ENCODE measurements around the gene SMIM5.

- TF ChIP-seq POLR2A (IDR thresholded peaks at IDR 0.05) (no peak), CTCF (IDR thresholded peaks at IDR 0.05) (no peak), EP300 (IDR thresholded peaks at IDR 0.05) (no peak)
Observed at GRCh38 chr17:75638893-75639292, 5.7 kb downstream of the SMIM5 start.
